ENCODE measurements around the gene ELP4.

DNA sequence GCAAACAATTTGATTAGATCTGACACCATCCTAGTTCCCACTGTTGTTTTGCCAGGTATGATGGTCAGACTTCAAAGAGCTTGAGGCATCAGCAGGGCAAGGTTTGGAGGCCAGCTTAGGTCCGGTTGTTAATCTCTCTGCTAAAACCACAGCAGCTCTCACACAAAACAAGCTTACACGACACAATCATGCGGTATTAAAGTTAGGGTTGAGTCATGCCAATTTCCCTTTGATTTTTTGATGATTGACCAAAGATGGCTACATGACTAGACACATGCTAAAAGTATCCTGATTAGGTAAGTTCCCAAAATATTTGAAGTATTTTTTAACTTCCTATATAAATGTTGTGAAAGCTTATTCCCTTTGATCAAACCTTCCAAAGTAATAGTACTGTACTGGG is 145.9 kb downstream of the ELP4 start:
- TF ChIP-seq, protein P1, sequence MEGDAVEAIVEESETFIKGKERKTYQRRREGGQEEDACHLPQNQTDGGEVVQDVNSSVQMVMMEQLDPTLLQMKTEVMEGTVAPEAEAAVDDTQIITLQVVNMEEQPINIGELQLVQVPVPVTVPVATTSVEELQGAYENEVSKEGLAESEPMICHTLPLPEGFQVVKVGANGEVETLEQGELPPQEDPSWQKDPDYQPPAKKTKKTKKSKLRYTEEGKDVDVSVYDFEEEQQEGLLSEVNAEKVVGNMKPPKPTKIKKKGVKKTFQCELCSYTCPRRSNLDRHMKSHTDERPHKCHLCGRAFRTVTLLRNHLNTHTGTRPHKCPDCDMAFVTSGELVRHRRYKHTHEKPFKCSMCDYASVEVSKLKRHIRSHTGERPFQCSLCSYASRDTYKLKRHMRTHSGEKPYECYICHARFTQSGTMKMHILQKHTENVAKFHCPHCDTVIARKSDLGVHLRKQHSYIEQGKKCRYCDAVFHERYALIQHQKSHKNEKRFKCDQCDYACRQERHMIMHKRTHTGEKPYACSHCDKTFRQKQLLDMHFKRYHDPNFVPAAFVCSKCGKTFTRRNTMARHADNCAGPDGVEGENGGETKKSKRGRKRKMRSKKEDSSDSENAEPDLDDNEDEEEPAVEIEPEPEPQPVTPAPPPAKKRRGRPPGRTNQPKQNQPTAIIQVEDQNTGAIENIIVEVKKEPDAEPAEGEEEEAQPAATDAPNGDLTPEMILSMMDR (IDR thresholded peaks at IDR 0.05) = no peak
- TF ChIP-seq POLR2A (IDR thresholded peaks at IDR 0.05) (no peak), POLR2AphosphoS5 (IDR thresholded peaks at IDR 0.05) (no peak), EP300 (IDR thresholded peaks at IDR 0.05) (no peak)
